ENCODE results near the gene PNPLA3.
"Not testable (repeated sequence)": the region's sequence is repeated elsewhere in the genome, so short reads cannot be mapped to it uniquely, and the experiment has no call there.

The PNPLA3 gene

DNA sequence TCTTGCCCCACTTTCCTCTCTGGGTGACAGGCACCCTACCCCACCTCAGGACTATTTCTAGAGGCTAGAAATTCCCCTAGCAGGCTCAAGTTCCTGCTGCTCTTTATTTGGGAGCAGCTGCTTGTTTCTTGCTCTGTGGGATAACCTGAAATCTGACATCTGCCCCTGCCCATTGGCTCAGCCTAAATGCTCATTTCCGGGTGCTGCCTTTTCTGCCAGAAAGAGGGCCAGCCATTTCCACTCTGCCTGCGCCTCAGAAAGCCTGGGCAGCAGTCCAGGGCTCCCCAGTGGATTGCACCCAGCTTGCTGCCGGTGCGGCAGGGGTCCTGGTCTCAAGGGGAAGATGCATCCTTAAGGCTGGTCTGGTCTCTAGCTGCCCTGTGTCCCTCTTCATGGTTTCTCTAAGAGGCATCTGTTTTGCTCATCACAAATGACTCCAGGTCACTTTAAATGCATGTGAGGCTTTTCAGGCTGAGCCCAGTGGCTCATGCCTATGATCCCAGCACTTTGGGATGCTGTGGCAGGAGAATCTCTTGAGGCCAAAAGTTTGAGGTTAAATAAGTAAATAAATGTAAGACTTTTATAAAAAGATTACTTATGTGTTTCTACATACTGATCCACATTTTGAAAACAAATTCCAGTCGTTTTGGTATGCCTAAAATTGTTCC lies 21.5 kb upstream of the PNPLA3 start:
- no peak for DNase-seq (ENCODE audit: low read depth)
- no peak overlapping the region for H3K4me3 ChIP-seq (ENCODE audit: low read depth, low read length)
- TF ChIP-seq MYC (IDR thresholded peaks at IDR 0.05; ENCODE audit: low read depth, low read length): no peak
- TF ChIP-seq CTCF (IDR thresholded peaks at IDR 0.05; ENCODE audit: low read depth, low read length): no peak
- TF ChIP-seq, protein P1, sequence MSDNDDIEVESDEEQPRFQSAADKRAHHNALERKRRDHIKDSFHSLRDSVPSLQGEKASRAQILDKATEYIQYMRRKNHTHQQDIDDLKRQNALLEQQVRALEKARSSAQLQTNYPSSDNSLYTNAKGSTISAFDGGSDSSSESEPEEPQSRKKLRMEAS (IDR thresholded peaks at IDR 0.05; ENCODE audit: low read depth, low read length): no peak
- TF ChIP-seq POLR2A (IDR thresholded peaks at IDR 0.05; ENCODE audit: extremely low read depth, insufficient read length): no peak

GRCh38 chr22:43903033-43903432 lies 20.6 kb upstream of the PNPLA3 start:
- DNase-seq (ENCODE audit: low read depth); H3K4me3 ChIP-seq (ENCODE audit: low read depth, low read length): not testable (repeated sequence)

GRCh38 chr22:43904412-43904811 lies 19.2 kb upstream of the PNPLA3 start:
- DNase-seq (ENCODE audit: low read depth); H3K4me3 ChIP-seq (ENCODE audit: low read depth, low read length): not testable (repeated sequence)
- TF ChIP-seq CTCF (IDR thresholded peaks at IDR 0.05; ENCODE audit: low read depth, low read length): peak; percentile 19

DNA sequence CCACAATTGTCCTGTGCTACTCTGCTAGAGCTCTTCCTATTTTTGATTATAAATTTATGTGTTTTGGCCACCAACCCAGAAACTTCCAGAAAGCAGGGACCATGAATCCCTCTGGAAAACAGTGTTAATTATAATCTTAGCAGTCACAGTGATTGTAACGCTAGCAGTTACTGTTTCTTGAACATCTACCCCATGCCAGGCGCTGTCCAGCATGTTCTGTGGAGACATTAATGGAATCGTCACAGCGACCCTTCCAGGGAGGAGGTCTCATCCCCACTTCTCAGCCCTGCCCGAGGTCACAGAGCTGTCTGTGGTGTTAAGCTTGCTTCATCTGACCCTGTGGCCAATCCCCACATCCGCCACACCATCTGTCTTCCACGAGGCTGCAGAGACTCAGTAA lies 17.9 kb upstream of the PNPLA3 start:
- DNase-seq (ENCODE audit: low read depth): no peak
- no peak for TF ChIP-seq MYC (IDR thresholded peaks at IDR 0.05; ENCODE audit: low read depth, low read length)
- TF ChIP-seq CTCF (IDR thresholded peaks at IDR 0.05; ENCODE audit: low read depth, low read length): no peak
- TF ChIP-seq, protein P1 (IDR thresholded peaks at IDR 0.05; ENCODE audit: low read depth, low read length): no peak
- TF ChIP-seq POLR2A (IDR thresholded peaks at IDR 0.05; ENCODE audit: extremely low read depth, insufficient read length): no peak
- H3K4me3 ChIP-seq (ENCODE audit: low read depth, low read length): no peak overlapping the region

DNA sequence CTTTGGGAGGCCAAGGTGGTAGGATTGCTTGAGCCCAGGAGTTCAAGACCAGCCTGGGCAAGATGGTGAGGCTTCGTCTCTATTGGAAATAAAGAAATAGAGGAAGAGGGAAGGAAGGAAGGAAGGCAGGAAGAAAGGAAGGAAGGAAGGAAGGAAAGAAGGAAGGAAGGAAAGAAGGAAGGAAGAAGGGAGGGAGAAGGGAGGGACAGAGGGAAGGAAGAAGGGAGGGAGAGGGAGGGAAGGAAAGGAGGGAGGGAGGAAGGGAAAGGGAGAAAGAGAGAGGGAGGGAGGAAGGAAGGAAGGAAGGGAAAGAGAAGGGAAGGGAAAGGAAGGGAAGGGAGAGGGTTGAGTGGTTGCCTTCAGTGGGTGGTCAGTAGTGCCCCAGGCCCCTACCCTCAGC lies 13.9 kb upstream of the PNPLA3 start:
- no peak for DNase-seq (ENCODE audit: low read depth)
- TF ChIP-seq, protein P1 (IDR thresholded peaks at IDR 0.05; ENCODE audit: low read depth, low read length): no peak
- TF ChIP-seq MYC (IDR thresholded peaks at IDR 0.05; ENCODE audit: low read depth, low read length): no peak
- TF ChIP-seq POLR2A (IDR thresholded peaks at IDR 0.05; ENCODE audit: extremely low read depth, insufficient read length): no peak
- TF ChIP-seq CTCF (IDR thresholded peaks at IDR 0.05; ENCODE audit: low read depth, low read length): no peak
- no peak overlapping the region for H3K4me3 ChIP-seq (ENCODE audit: low read depth, low read length)

DNA sequence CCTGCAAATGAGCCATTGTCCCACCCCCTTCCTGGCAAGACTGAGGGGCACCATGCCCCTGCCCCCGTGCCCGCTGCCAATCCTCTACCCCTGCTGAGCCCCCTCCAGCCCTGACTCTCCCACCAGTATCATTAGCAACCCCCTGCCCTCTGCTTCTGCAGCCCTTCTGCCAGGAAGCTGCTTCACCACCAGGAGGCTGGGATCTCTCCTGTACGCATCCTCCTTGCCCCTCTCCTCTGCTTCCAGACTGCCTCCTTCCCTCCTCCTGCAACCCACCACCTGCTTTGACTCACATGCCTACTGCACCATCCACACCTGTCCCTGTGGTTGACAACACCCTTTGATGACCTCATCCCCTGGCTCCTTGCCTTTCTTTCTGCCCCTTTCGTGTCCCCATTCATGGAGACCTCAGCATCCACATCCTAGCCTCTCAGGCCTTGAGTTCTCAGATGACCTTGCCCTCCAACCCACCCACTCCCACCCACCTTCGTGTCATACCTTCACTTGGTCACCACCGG lies 13.4 kb upstream of the PNPLA3 start:
- H3K4me3 ChIP-seq (ENCODE audit: low read depth, low read length): no peak overlapping the region
- no peak for DNase-seq (ENCODE audit: low read depth)
- TF ChIP-seq CTCF (IDR thresholded peaks at IDR 0.05; ENCODE audit: low read depth, low read length): no peak
- TF ChIP-seq, protein P1 (IDR thresholded peaks at IDR 0.05; ENCODE audit: low read depth, low read length): no peak
